NCI-H2107 treated with DMSO at 0.1 percent for 48 hours (cell line): ENCODE measurements around the gene CCDC83.
A peak's percentile ranks its signal among the peaks of the same experiment; 100 is the strongest.
"Not testable (repeated sequence)": the region's sequence is repeated elsewhere in the genome, so short reads cannot be mapped to it uniquely, and the experiment has no call there.

Experiments used
- DNase-seq: peaks from one replicate; lab custom pipeline; 2025; ENCODE audit not compliant: unreplicated experiment; lab: John Stamatoyannopoulos, UW

CCDC83 gene

GRCh38 chr11:85886089-85887056 is 31.2 kb downstream of the CCDC83 start:
- no peak for DNase-seq

GRCh38 chr11:85889108-85889507 is 33.9 kb downstream of the CCDC83 start:
- no peak for DNase-seq

DNA sequence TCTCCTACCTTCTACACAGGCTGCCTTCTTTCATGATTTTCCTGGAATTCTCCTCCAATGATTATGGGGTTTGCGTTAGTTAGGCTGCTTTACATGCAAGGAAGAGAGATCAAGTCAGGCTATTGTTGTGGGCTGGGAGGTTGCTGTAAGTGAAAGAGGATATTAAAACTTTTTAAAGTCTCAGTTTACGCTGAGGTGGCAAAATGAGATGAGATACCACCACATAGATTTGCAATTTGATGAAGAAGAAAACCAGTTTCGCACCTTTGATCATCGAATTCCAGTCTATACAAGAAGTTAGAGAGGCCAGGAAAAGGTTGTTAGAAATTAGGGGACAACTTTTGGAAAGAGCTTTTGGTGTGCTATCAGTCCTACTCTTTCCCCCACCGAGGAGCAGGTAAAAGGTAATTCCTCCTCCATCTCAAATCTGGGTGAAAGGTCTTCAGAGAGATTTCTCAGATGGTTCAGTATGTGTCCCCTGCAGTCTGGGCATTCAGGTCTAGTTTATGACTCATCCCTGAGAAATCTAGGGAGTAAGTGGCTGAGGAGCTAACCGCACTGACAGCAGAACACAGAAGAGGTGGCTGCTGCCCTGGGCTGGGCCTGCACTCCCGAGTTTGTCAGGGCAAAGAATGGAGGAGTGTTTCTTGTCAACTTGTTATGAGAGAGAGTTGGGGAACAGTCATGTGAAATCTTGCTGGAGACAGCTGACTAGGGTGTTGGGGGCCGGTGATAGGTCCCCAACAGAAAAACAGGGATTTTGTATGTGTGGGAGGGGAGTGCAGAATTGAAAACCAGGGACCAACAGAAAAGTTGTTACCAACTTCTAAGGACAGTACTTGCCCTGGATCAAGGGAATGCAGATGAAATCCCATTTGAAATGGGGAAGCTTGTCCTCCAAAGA is 34.7 kb downstream of the CCDC83 start:
- no peak for DNase-seq

DNA sequence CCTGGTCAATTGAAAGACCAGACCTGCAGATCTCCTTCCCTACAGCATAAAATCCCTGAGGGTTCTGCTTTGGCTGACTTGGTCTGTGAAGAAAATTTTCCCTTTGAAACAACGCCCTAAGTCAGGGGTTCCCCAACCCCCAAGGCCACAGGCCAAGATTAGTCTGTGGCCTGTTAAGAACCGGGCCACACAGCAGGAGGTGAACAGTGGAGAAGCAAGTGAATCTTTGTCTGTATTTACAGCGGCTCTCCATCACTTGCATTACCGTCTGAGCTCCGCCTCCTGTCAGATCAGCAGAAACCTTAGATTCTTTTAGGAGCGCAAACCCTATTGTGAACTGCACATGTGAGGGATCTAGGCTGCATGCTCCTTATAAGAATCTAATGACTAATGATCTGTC is 38.2 kb downstream of the CCDC83 start:
- no peak for DNase-seq

- DNase-seq = no peak
Measured at GRCh38 chr11:85896876-85897275, 41.7 kb downstream of the CCDC83 start.

- no peak for DNase-seq
Measured at GRCh38 chr11:85898456-85898855, 43.3 kb downstream of the CCDC83 start.

DNA sequence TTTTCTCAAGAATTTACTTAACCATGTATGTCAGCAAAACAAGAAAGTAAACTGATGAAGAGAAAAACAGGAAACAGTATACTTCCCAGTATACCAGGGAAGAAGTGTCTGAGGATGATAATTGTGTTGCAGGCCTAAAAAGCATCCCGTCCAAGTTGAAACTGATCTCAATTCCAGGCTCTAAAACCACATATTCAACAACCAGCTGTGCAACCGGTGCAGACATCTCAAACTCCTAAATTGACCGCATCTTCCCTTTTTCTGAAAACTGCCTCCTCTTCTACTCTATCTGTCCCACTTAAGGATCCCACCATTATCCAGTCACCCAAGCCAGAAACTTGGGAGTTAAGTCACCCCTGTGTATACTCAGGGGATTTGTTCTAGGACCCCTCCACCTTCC is 47.2 kb downstream of the CCDC83 start:
- DNase-seq = no peak

DNA sequence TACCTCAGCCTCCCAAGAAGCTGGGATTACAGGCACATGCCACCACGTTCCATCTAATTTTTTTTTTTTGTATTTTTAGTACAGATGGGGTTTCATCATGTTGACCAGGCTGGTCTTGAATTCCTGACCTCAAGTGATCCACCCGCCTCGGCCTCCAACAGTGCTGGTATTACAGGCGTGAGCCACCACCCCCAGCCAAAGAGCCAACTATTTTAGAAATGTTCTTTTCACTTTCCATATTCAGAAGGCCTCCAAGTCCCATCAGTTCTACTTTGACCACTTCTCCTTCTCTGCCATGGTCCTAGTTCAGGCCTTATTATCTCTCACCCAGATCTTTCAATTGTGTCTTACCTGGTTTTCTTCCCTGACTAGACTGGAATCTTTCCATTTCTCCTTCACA is 48.2 kb downstream of the CCDC83 start:
- DNase-seq = no peak

DNA sequence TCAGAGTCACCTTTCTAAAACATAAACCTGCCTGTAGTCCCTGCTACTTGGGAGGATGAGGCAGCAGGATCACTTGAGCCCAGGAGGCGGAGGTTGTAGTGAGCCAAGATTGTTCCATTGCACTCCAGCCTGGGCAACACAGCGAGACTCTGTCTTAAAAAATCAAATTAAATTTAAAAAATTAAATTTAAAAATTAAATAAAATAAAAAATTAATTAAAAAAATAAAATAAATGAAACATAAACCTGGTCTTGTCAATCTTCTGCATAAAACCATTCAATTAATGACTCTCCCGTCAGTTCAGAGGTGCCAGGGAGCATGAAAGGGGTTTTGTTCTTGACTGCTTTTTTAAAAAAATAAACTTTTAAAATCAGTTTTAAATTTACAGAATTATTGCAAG is 48.6 kb downstream of the CCDC83 start:
- no peak for DNase-seq

DNA sequence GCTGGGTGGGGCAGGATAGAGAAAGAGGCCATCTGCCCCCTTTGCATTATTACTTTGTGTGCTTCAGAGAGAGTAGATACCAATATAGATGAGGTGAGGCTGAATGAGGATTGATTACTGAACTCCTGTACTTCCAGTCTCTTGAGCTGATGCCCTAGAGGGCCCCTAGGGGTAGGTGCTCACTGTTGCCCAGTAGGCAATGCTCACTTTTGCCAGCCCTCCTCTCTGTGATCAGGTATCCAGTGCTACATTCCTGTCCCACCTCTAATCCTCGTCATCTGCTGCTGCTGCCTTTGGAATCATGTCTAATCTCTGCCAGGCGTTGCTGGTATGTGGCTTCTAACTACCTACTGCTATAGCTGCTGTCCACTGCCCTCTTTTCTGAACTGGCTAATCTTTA is 57.2 kb downstream of the CCDC83 start:
- no peak for DNase-seq

DNA sequence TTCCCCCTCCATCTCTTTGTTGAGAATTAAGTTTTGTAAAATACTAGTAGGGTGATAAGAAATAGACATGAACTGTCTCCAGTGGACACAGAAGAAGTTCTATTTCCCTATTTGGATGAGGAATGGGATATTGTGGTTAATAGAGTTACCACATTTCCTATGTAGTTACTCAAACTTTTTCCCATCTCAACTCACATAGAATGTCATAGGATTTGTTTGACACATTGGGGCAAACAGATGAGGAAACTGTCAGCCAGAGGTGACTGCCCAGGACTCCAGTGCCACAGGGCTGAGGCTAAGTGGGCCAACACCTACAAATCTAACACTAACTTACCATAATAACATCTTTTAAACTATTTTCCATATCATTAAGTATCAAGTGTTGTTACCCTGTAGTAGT is 58.3 kb downstream of the CCDC83 start:
- DNase-seq = no peak

DNA sequence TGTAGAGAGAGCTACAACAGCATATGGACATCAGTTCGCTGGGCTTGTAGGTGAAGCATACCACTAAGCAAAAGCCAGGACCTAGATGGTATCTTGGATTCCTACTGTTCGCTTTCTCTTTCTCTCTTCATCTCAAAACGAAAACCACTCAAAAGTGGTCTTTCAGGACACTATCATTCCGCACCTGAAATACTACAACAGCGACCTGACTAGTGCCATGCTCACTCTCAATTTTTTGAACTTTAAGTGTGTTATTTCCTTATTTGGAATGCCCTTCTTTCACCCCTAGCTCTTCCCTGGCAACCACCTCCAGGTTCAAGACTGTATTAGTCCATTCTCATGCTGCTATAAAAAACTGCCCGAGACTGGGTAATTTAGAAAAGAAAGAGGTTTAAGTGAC is 59.2 kb downstream of the CCDC83 start:
- no peak for DNase-seq

GRCh38 chr11:85918910-85919794 is 64.0 kb downstream of the CCDC83 start:
- DNase-seq = peak; percentile 10

DNA sequence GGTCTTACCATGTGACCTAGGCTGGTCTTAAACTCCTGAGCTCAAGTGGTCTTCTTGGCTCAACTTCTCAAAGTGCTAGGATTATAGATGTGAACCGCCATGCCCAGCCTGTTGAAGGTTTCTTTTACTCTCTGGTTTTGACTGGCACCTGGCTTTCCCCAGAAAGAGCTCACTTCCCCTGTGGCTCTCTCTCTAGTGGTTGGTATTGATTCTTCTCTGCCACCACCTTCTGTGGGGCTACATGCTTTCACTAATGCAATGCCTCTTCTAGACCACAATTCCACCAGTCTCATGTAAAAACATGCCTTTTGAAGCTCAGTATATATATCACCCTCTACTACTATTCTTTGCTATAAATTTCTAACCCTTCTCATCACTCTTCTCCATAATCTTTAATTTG is 67.2 kb downstream of the CCDC83 start:
- DNase-seq = no peak

- DNase-seq = no peak
Measured at GRCh38 chr11:85923455-85923854, 68.3 kb downstream of the CCDC83 start.

DNA sequence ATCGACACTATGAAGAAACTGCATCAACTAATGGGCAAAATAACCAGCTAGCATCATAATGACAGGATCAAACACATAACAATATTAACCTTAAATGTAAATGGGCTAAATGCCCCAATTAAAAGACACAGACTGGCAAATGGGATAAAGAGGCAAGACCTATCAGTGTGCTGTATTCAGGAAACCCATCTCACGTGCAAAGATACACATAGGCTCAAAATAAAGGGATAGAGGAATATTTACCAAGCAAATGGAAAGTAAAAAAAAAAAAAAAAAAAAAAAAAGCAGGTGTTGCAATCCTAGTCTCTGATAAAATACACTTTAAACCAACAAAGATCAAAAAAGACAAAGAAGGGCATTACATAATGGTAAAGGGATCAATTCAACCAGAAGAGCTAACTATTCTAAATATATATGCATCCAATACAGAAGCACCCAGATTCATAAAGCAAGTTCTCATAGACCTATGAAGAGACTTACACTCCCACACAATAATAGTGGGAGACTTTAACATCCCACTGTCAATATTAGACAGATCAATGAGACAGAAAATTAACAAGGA is 71.6 kb downstream of the CCDC83 start:
- DNase-seq = not testable (repeated sequence)

DNA sequence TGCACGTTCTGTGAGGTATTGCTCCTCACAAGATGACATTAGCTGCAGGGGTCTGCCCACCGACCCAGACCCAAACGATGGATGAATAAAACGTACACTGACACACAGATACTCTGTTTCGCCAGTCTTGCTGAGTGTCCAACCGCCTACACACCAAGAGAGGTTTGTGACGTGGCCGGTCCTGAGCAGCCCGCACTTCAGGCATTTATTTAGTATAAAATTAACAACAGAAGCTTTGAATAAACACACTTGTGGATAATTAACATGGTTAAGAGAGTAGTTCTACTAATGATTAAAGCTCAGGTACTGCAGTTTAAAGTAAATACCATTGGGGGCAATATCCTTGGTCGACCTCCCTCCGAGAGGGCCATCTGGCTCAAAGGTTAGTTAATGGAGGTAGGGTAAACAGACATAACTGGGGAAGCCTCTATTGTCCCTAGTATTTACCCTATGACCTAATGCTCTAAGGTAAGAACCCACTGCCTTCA is 75.7 kb downstream of the CCDC83 start:
- no peak for DNase-seq

- DNase-seq = no peak
Measured at GRCh38 chr11:85934596-85935169, 79.5 kb downstream of the CCDC83 start.

DNA sequence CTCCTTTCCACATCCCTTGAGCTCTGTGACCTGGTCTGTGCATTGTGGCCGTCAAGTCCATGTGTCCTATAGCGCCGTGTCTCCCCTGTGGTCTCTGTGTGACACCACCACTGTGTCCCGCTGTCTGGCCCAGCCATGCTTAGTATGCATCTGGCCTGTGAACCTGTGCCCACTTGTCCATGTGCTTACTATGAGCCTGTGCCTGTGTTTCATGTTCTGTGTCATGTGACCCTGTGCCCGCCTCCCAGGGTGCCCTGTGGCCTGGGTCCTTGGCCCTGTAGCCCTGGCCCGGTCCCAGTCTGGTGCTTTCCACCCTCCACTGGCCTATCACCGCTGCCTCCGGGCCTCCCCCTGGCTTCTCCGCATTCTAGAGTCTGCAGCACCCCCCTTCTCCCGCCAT is 80.6 kb downstream of the CCDC83 start:
- DNase-seq = no peak

GRCh38 chr11:85937835-85938234 is 82.7 kb downstream of the CCDC83 start:
- no peak for DNase-seq
